Activated CD4-positive, alpha-beta T cell treated with anti-CD3 and anti-CD28 coated beads, Interleukin-2, amount 50 U/mL, for 4 hours (primary cell): ENCODE data around the gene GCFC2.

Experiments
- DNase-seq, 2 experiments: peaks; one replicate each; pipeline ENCODE4 v3.0.0-alpha.2; 2020

The GCFC2 gene

GRCh38 chr2:75622500-75622899 lies 88.2 kb downstream of the GCFC2 start:
- DNase-seq = no peak

- no peak for DNase-seq
Measured at GRCh38 chr2:75621228-75621627, 89.5 kb downstream of the GCFC2 start.

GRCh38 chr2:75619956-75620740 lies 90.6 kb downstream of the GCFC2 start:
- no peak for DNase-seq

DNA sequence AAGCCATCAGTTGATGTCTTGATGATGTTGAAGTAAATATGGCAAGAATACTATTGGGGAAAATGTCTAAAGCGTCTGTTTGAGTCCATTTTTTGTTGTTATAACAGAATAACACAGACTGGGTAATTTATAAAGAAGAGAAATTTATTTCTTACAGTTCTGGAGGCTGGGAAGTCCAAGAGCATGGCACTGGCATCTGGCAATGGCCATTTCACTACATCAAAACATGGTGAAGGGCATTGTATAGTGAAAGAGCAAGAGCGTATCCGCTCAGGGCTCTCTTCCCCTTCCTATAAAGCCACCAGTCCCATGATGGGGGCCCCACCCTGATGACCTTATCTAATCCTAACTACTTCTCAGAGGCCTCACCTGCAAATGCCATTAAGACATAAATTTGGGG lies 93.8 kb downstream of the GCFC2 start:
- no peak for DNase-seq

DNA sequence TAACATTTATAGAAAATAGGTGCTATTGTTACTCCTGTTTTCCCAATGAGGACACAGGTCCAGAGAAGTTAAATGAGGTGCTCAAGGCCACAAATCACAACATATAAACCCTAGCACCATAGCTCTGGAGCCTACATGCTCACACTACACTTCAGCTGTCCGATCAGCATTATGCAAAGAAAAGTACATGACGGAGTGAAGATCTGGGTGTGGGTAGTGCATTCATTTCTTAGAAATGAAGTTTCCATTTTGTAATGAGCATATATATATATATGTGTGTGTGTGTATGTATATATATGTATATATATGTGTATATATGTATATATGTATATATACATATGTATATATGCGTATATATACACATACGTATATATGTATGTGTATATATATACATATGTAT lies 94.3 kb downstream of the GCFC2 start:
- no peak for DNase-seq

- DNase-seq = no peak
Measured at GRCh38 chr2:75614162-75614651, 96.5 kb downstream of the GCFC2 start.

DNA sequence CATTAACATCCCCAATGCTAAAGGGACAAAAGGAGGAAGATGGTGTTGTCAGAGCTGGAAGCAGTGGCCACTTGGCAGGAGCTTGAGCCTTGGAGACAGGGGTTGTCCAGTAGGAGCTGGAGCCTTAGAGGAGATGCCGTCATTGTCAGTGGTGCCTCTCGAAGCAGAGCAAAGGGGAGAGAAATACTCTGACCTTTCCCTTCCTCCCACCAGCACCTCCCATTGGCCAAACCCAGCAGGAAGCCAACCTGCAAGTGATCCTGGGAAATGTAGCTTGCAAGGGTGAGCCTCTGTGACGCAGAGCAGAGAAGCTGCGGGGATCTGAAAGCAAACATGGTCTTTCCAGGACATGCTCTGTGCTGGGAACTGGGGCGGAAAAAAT lies 97.9 kb downstream of the GCFC2 start:
- DNase-seq = no peak
